ENCODE results near the gene ASB15. TPM values are rescaled to one million over a fixed set of nuclear protein-coding genes. Genes with fewer than 3 reads are reported as not detected.
"Not testable (repeated sequence)": the region's sequence is repeated elsewhere in the genome, so short reads cannot be mapped to it uniquely, and the experiment has no call there.

The ASB15 gene
- total RNA-seq, 2 experiments from 2014 or later: not detected

DNA sequence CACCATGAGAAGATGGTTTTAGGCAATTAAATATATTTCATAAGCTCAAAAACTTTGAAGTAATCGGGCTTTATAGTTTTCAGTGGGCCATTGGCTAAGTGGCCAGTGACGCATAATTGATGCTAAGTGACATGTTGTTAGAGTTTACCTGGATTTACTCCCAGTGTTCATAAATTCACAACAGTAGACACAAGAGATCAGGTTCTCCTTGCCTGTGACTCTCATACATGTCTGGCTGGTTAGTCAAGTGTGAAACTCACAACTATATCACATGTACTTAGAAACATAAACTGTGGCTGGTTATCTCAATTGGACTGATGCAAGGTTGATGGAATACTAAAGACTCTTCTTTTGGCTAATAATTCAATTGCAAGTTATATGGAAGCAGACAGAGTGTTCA, 26.2 kb downstream of the ASB15 start:
- no peaks in the 10 kb centered on the region for H3K36me3 Mint-ChIP-seq (ENCODE audit: low read depth)
- DNase-seq: no peak
- H3K9me3 Mint-ChIP-seq: no peaks in the 10 kb centered on the region
- no peak overlapping the region for H3K4me3 Mint-ChIP-seq
- CTCF ChIA-PET: interaction anchor here (0.7 kb wide), 1 partner anchor 241 kb away, joined by 3 read pairs; no protein-coding TSS in a partner anchor
- peaks cover 1% of the 10 kb centered on the region for H3K27me3 Mint-ChIP-seq (ENCODE audit: low read depth)
- H3K4me1 Mint-ChIP-seq (ENCODE audit: low read depth): no peaks in the 10 kb centered on the region
- H3K27ac Mint-ChIP-seq: no peak overlapping the region
- intact Hi-C loops (cut with micrococcal nuclease): no loop called here

DNA sequence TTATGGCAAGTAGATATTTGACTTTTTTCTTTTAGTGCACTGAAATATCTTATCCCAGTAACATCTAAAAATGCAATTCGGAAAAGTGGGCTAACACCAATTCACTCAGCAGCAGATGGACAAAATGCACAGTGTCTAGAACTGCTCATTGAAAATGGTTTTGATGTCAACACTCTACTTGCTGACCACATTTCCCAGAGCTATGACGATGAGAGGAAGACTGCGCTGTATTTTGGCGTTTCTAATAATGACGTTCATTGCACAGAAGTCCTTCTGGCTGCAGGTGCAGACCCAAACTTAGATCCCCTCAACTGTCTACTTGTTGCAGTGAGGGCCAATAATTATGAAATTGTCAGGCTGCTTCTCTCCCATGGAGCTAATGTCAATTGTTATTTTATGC, 27.2 kb downstream of the ASB15 start:
- intact Hi-C loops (cut with micrococcal nuclease): no loop called here
- Mint-ChIP-seq H3K9me3 (no peaks in the 10 kb centered on the region), H3K27ac (no peak overlapping the region), H3K4me3 (no peak overlapping the region), H3K27me3 (ENCODE audit: low read depth) (peaks cover 1% of the 10 kb centered on the region), H3K36me3 (ENCODE audit: low read depth) (no peaks in the 10 kb centered on the region), H3K4me1 (ENCODE audit: low read depth) (no peaks in the 10 kb centered on the region)
- DNase-seq: no peak
- CTCF ChIA-PET: no interaction called here

DNA sequence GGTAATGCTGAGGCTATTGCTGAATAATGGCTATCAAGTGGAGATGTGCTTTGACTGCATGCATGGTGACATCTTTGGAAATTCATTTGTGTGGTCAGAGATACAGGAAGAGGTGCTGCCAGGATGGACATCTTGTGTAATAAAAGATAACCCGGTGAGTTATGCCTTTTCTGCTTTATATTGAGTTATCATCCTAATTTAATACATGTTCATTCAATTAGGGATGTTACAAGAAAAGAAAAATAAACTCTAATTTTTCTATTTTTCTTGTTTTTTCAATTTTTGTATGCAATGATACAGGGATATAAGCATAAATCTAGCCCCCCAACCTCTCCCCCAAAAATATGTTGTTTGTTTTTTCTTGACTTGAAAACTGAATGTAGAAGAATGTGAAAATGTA, 27.7 kb downstream of the ASB15 start:
- Mint-ChIP-seq H3K27ac (no peak overlapping the region), H3K4me3 (no peak overlapping the region), H3K4me1 (ENCODE audit: low read depth) (no peaks in the 10 kb centered on the region), H3K36me3 (ENCODE audit: low read depth) (no peaks in the 10 kb centered on the region), H3K9me3 (no peaks in the 10 kb centered on the region), H3K27me3 (ENCODE audit: low read depth) (peaks cover 1% of the 10 kb centered on the region)
- CTCF ChIA-PET: no interaction called here
- DNase-seq: no peak
- intact Hi-C loops (cut with micrococcal nuclease): no loop called here

DNA sequence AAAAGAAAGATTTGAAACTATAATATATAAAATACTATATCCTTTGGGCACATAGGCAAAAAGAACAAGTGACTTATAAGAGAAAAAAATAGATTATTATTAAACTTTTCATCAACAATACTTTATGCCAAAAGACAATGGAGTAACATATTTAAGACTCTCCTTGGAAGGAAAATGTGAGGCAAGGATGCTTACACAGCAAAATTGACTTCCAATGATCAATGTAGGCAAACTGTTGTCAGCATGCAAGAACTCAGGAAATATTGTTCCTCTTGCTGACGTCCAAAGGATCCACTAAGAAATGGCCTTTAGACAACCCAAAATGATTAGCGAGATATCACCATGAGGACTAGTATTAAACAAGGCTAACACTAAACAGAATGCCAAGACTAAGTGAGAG, 31.2 kb downstream of the ASB15 start:
- no peak overlapping the region for H3K4me3 Mint-ChIP-seq
- CTCF ChIA-PET: interaction anchor here (1.1 kb wide), 1 partner anchor 232 kb away, joined by 3 read pairs; no protein-coding TSS in a partner anchor
- peaks cover 10% of the 10 kb centered on the region for H3K27me3 Mint-ChIP-seq (ENCODE audit: low read depth)
- H3K36me3 Mint-ChIP-seq (ENCODE audit: low read depth): no peaks in the 10 kb centered on the region
- H3K9me3 Mint-ChIP-seq: no peaks in the 10 kb centered on the region
- intact Hi-C loops (cut with micrococcal nuclease): no loop called here
- no peak for DNase-seq
- H3K4me1 Mint-ChIP-seq (ENCODE audit: low read depth): no peaks in the 10 kb centered on the region
- H3K27ac Mint-ChIP-seq: no peak overlapping the region

DNA sequence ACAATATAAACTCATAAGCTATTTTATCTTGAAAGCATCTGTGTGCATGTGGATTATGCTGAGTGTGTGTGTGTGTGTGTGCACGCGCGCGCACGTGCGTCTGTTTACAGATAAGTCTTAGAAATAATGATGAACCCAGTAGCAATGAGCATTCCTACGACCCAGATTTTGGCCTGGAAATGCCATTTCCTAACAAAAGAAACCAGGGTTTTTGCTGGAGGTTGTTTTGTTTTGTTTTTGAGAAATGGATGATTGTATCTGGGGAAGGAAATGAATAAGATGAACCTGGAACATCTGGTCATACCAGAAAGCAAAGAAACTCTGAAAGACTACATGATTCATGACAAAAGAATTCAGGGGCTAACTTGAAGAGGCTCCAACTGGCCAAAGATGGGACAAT, 31.9 kb downstream of the ASB15 start:
- CTCF ChIA-PET: interaction anchor here (0.8 to 1.1 kb wide), 3 partner anchors 24 to 232 kb away, joined by 3 read pairs; no protein-coding TSS in a partner anchor
- intact Hi-C loops (cut with micrococcal nuclease): no loop called here
- DNase-seq: no peak
- no peaks in the 10 kb centered on the region for H3K36me3 Mint-ChIP-seq (ENCODE audit: low read depth)
- H3K4me1 Mint-ChIP-seq (ENCODE audit: low read depth): no peaks in the 10 kb centered on the region
- H3K27ac Mint-ChIP-seq: no peak overlapping the region
- no peaks in the 10 kb centered on the region for H3K9me3 Mint-ChIP-seq
- peaks cover 15% of the 10 kb centered on the region for H3K27me3 Mint-ChIP-seq (ENCODE audit: low read depth)
- H3K4me3 Mint-ChIP-seq: no peak overlapping the region

DNA sequence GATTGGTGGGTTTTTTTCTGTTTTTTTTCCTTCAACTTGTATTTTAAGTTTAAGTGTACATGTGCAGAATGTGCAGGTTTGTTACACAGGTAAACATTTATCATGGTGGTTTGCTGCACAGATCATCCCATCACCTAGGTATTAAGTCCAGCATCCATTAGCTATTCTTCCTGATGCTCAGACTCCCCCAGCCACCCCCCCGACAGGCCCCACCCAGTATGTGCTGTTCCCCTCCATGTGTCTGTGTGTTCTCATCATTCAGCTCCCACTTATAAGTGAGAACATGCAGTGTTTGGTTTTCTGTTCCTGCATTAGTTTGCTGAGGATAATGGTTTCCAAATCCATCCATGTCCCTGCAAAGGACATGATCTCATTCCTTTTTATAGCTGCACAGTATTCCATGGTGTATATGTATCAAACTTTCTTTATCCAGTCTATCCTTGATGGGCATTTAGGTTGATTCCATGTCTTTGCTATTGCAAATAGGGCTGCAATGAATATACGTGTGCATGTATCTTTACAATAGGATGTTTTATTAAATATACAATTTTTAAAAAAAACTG, 32.5 kb downstream of the ASB15 start:
- not testable (repeated sequence) for H3K9me3 Mint-ChIP-seq; DNase-seq; H3K27ac Mint-ChIP-seq; H3K4me3 Mint-ChIP-seq; H3K36me3 Mint-ChIP-seq (ENCODE audit: low read depth); H3K4me1 Mint-ChIP-seq (ENCODE audit: low read depth)
- H3K27me3 Mint-ChIP-seq (ENCODE audit: low read depth): peaks cover 17% of the 10 kb centered on the region
- CTCF ChIA-PET: interaction anchor here (0.6 to 1.0 kb wide), 3 partner anchors 23 to 581 kb away, joined by 3 to 4 read pairs (median 3); no protein-coding TSS in a partner anchor
- intact Hi-C loops (cut with micrococcal nuclease): loop anchor here (2.0 kb wide), 2 partner anchors 231 to 239 kb away; no protein-coding TSS in a partner anchor

DNA sequence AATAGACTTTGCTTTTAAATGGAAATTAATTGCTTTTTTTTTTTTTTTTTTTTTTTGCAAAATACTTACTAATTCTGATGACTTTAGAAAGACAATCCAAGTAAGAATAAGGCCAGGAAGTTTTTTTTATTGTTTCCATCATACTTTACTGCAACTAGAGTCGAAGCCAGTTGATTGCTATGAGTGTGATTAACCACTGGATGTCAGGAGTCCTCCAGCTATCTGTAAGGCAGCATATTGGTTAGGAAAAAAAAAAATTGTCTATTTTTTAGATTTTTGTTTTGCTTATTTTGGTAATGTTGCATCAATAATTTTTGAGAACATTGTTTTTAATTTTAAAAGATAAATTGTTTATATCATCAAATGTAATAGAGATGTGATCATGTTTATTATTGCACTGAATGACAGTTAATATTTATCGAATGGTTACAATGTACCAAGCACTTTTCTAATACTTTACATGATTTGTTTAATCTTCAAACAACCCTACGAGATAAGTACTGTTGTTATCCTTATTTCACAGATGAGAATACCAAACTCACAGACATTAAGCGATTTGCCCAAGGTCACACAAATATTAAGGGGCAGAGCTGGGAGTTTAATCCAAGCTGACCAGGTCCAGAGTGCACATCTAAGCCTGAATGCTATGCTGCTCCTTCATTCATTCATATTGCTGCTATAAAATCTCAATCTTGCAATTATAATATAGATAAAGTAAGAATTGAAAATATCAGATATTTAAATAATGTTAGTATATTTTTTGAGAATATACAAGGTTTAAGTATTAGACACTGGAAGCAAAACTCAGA, 34.1 kb downstream of the ASB15 start:
- intact Hi-C loops (cut with micrococcal nuclease): loop anchor here (2.0 to 5.0 kb wide), 5 partner anchors 67 to 237 kb away; no protein-coding TSS in a partner anchor
- H3K27ac Mint-ChIP-seq: no peak overlapping the region
- CTCF ChIA-PET: interaction anchor here (0.7 to 1.4 kb wide), 5 partner anchors 10 to 711 kb away, joined by 3 to 4 read pairs (median 3); no protein-coding TSS in a partner anchor
- no peaks in the 10 kb centered on the region for H3K36me3 Mint-ChIP-seq (ENCODE audit: low read depth)
- peaks cover 17% of the 10 kb centered on the region for H3K27me3 Mint-ChIP-seq (ENCODE audit: low read depth)
- H3K9me3 Mint-ChIP-seq: no peaks in the 10 kb centered on the region
- H3K4me3 Mint-ChIP-seq: no peak overlapping the region
- no peak for DNase-seq
- no peaks in the 10 kb centered on the region for H3K4me1 Mint-ChIP-seq (ENCODE audit: low read depth)

DNA sequence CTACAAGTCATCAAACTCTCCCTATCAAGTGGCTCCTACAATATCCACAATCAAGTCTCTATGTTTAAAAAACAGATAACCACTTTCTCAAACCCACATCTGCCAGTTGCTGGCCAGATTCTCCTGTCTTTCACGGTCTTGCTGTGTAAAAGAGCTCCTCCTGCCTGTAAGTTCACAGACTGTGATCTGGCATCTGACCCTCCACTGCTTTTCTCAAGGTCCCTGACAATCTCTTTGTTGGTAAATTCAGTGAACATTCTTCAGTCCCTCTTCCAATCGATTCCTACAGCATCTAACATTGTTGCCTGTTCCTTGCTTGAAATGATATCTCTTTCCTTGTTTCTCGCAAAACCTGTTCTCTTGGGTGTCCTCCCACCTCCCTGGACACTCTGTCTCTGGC, 35.6 kb downstream of the ASB15 start:
- CTCF ChIA-PET: interaction anchor here (1.0 to 1.1 kb wide), 2 partner anchors 11 to 64 kb away, joined by 3 read pairs; no protein-coding TSS in a partner anchor

DNA sequence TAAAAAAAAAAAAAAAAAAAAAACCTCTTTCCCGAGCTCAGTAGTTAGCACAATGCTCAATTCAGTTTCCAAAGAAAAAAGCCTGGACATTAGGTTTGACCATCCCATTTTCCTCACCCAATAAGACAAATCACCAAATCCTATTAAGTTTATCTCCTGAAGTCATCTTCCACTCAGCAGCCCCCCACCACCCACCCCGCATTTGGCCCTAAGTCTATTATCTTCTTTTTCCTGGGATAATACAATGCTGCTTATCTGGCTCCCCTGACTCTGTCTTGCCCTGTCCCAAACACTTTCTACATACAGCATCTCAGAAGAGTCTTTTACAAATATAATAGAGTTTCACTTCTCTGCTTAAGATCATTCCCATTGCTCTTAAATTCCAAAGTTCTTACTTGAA, 36.3 kb downstream of the ASB15 start:
- H3K4me3 Mint-ChIP-seq: no peak overlapping the region
- CTCF ChIA-PET: no interaction called here
- H3K27me3 Mint-ChIP-seq (ENCODE audit: low read depth): peaks cover 19% of the 10 kb centered on the region
- no peak overlapping the region for H3K27ac Mint-ChIP-seq
- intact Hi-C loops (cut with micrococcal nuclease): loop anchor here (5.0 kb wide), 3 partner anchors 64 to 159 kb away; no protein-coding TSS in a partner anchor
- no peaks in the 10 kb centered on the region for H3K36me3 Mint-ChIP-seq (ENCODE audit: low read depth)
- H3K4me1 Mint-ChIP-seq (ENCODE audit: low read depth): no peaks in the 10 kb centered on the region
- DNase-seq: no peak
- no peaks in the 10 kb centered on the region for H3K9me3 Mint-ChIP-seq

More for the DNA sequence above, 35.6 kb downstream of the ASB15 start:
- no peaks in the 10 kb centered on the region for H3K9me3 Mint-ChIP-seq
- no peaks in the 10 kb centered on the region for H3K4me1 Mint-ChIP-seq (ENCODE audit: low read depth)
- no peak overlapping the region for H3K4me3 Mint-ChIP-seq
- H3K27me3 Mint-ChIP-seq (ENCODE audit: low read depth): peaks cover 19% of the 10 kb centered on the region
- no peak overlapping the region for H3K27ac Mint-ChIP-seq
- H3K36me3 Mint-ChIP-seq (ENCODE audit: low read depth): no peaks in the 10 kb centered on the region
- no peak for DNase-seq
- intact Hi-C loops (cut with micrococcal nuclease): loop anchor here (5.0 kb wide), 3 partner anchors 65 to 160 kb away; no protein-coding TSS in a partner anchor

DNA sequence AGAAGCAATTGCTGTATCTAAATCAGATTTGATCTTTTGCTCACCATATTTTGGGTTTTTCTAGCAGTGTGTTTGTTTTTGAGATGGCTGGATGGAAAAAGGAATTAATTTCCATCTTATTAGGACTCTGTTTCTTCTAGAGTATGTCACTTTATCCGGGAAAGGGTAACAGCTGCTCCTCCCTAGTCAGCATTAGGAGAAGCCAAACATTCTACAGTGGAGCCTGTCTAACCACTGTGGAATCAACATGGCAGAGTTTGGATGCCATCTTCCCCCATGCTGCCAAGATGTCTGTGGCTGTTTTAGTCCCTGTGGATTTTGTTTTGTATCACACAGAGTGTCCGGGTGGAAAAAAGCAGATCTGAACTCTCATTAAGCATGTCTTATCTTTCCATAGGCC, 38.0 kb downstream of the ASB15 start:
- DNase-seq: no peak
- H3K4me3 Mint-ChIP-seq: no peak overlapping the region
- H3K27me3 Mint-ChIP-seq (ENCODE audit: low read depth): peaks cover 19% of the 10 kb centered on the region
- no peak overlapping the region for H3K27ac Mint-ChIP-seq
- H3K9me3 Mint-ChIP-seq: no peaks in the 10 kb centered on the region
- H3K4me1 Mint-ChIP-seq (ENCODE audit: low read depth): no peaks in the 10 kb centered on the region
- intact Hi-C loops (cut with micrococcal nuclease): loop anchor here (5.0 kb wide), 3 partner anchors 63 to 158 kb away; no protein-coding TSS in a partner anchor
- CTCF ChIA-PET: no interaction called here
- no peaks in the 10 kb centered on the region for H3K36me3 Mint-ChIP-seq (ENCODE audit: low read depth)

DNA sequence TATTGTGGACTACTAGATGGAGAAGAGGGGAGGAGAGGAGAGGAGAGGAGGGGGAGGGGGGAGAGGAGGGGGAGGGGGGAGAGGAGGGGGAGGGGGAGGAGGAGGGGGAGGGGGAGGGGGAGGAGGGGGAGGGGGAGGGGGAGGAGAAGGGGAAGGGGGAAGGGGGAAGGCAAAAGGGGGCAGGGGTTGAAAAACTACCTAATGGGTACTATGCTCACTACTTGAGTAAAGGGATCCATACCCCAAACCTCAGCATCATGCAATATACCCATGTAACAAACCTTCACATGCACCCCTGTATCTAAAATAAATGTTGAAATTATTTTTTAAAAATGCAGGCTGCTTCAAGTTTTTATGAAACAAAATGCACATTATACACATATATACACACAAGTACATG, 39.0 kb downstream of the ASB15 start:
- Mint-ChIP-seq H3K4me3 (no peak overlapping the region), H3K27me3 (ENCODE audit: low read depth) (peaks cover 17% of the 10 kb centered on the region), H3K27ac (no peak overlapping the region), H3K36me3 (ENCODE audit: low read depth) (no peaks in the 10 kb centered on the region), H3K4me1 (ENCODE audit: low read depth) (no peaks in the 10 kb centered on the region), H3K9me3 (no peaks in the 10 kb centered on the region)
- intact Hi-C loops (cut with micrococcal nuclease): no loop called here
- no peak for DNase-seq
- CTCF ChIA-PET: no interaction called here

DNA sequence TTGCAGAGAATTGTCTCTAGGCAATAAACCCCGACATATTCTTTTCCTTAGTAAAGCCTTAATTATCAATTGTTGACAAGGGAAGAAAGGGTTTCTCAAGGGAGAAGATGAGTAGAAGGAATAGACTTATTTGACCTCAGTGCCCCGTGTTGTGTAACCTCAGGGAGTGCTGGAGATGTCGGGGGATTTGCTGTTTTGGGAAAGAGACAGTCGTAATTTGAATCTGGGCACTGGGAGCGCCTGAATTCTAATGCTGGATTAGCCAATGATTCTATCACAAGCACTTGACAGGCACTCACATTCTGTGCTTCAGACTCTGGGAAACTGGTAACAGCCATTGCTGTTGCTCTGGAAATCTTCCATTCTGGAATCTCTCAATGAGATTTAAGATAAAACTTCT, 40.3 kb downstream of the ASB15 start:
- intact Hi-C loops (cut with micrococcal nuclease): no loop called here
- Mint-ChIP-seq H3K27ac (no peak overlapping the region), H3K36me3 (ENCODE audit: low read depth) (no peaks in the 10 kb centered on the region), H3K4me1 (ENCODE audit: low read depth) (no peaks in the 10 kb centered on the region), H3K27me3 (ENCODE audit: low read depth) (peaks cover 17% of the 10 kb centered on the region), H3K4me3 (no peak overlapping the region), H3K9me3 (no peaks in the 10 kb centered on the region)
- CTCF ChIA-PET: no interaction called here
- no peak for DNase-seq
